ENCODE data around the gene CHST11. TPM values are rescaled to one million over a fixed set of nuclear protein-coding genes. Genes with fewer than 3 reads are reported as not detected.
A peak's percentile ranks its signal among the peaks of the same experiment; 100 is the strongest.

The CHST11 gene
- total RNA-seq, 1 donor from 2014 or later = 7.7 TPM

GRCh38 chr12:104721039-104721405 is 264.3 kb downstream of the CHST11 start:
- H4K20me1 ChIP-seq (ENCODE audit: low read depth) = peaks cover 10% of the 10 kb centered on the region
- H3K36me3 ChIP-seq = no peaks in the 10 kb centered on the region
- TF ChIP-seq CTCF (IDR thresholded peaks at IDR 0.05) = no peak
- no peak for TF ChIP-seq EZH2 (IDR thresholded peaks at IDR 0.05)
- TF ChIP-seq EZH2phosphoT487 (IDR thresholded peaks at IDR 0.05) = no peak
- peaks cover 7% of the 10 kb centered on the region for H3K27me3 Mint-ChIP-seq (ENCODE audit: insufficient read depth, low read depth)
- peaks cover 24% of the 10 kb centered on the region for H3F3A ChIP-seq (ENCODE audit: low read depth)
- peaks cover 46% of the 10 kb centered on the region for H3K4me1 ChIP-seq
- no peaks in the 10 kb centered on the region for H3K36me3 Mint-ChIP-seq
- no peak overlapping the region for H3K4me3 Mint-ChIP-seq
- no peaks in the 10 kb centered on the region for H3K27me3 ChIP-seq
- no peak overlapping the region for H3K9ac ChIP-seq
- no peak overlapping the region for H3K27ac Mint-ChIP-seq
- no peaks in the 10 kb centered on the region for H3K79me2 ChIP-seq (ENCODE audit: low read depth)
- H3K9me3 Mint-ChIP-seq = no peaks in the 10 kb centered on the region
- no peaks in the 10 kb centered on the region for H3K9me3 ChIP-seq (ENCODE audit: low read depth)
- peak overlapping the region; percentile 91 for H3K27ac ChIP-seq
- H3K4me2 ChIP-seq = peak overlapping the region; percentile 55
- peaks cover 81% of the 10 kb centered on the region for H3K4me1 Mint-ChIP-seq
- peak; percentile 78 for DNase-seq (ENCODE audit: low spot score)
- H2AFZ ChIP-seq (replicated peaks) = no peak overlapping the region
- H3K4me3 ChIP-seq = no peak overlapping the region

GRCh38 chr12:104721936-104722335 is 265.2 kb downstream of the CHST11 start:
- TF ChIP-seq CTCF (IDR thresholded peaks at IDR 0.05) (no peak), EZH2phosphoT487 (IDR thresholded peaks at IDR 0.05) (no peak), EZH2 (IDR thresholded peaks at IDR 0.05) (no peak)
- Mint-ChIP-seq H3K4me1 (peaks cover 72% of the 10 kb centered on the region), H3K27ac (no peak overlapping the region), H3K36me3 (no peaks in the 10 kb centered on the region), H3K4me3 (no peak overlapping the region), H3K27me3 (ENCODE audit: insufficient read depth, low read depth) (peaks cover 7% of the 10 kb centered on the region), H3K9me3 (no peaks in the 10 kb centered on the region)
- H3F3A ChIP-seq (ENCODE audit: low read depth) = peaks cover 24% of the 10 kb centered on the region
- H3K9ac ChIP-seq = no peak overlapping the region
- peak overlapping the region; percentile 49 for H3K4me2 ChIP-seq
- H3K79me2 ChIP-seq (ENCODE audit: low read depth) = no peaks in the 10 kb centered on the region
- H3K4me3 ChIP-seq = no peak overlapping the region
- H3K9me3 ChIP-seq (ENCODE audit: low read depth) = no peaks in the 10 kb centered on the region
- peaks cover 10% of the 10 kb centered on the region for H4K20me1 ChIP-seq (ENCODE audit: low read depth)
- H3K36me3 ChIP-seq = no peaks in the 10 kb centered on the region
- DNase-seq (ENCODE audit: low spot score) = peak; percentile 55
- peaks cover 46% of the 10 kb centered on the region for H3K4me1 ChIP-seq
- H3K27ac ChIP-seq = peak overlapping the region; percentile 61
- H3K27me3 ChIP-seq = no peaks in the 10 kb centered on the region
- no peak overlapping the region for H2AFZ ChIP-seq (replicated peaks)

- Histone ChIP-seq H3K27me3 (no peaks in the 10 kb centered on the region), H3K4me2 (peak overlapping the region; percentile 49), H3K79me2 (ENCODE audit: low read depth) (no peaks in the 10 kb centered on the region), H3K27ac (peak overlapping the region; percentile 61), H3K9ac (no peak overlapping the region), H3K9me3 (ENCODE audit: low read depth) (no peaks in the 10 kb centered on the region), H2AFZ (replicated peaks) (no peak overlapping the region), H3K4me1 (peaks cover 48% of the 10 kb centered on the region), H4K20me1 (ENCODE audit: low read depth) (peaks cover 10% of the 10 kb centered on the region), H3K4me3 (no peak overlapping the region), H3K36me3 (no peaks in the 10 kb centered on the region), H3F3A (ENCODE audit: low read depth) (peaks cover 24% of the 10 kb centered on the region)
- Mint-ChIP-seq H3K4me3 (no peak overlapping the region), H3K36me3 (no peaks in the 10 kb centered on the region), H3K27me3 (ENCODE audit: insufficient read depth, low read depth) (peaks cover 7% of the 10 kb centered on the region), H3K27ac (peak overlapping the region; percentile 90), H3K4me1 (peaks cover 71% of the 10 kb centered on the region), H3K9me3 (no peaks in the 10 kb centered on the region)
- peak; percentile 38 for DNase-seq (ENCODE audit: low spot score)
- TF ChIP-seq EZH2phosphoT487 (IDR thresholded peaks at IDR 0.05) (no peak), EZH2 (IDR thresholded peaks at IDR 0.05) (no peak), CTCF (IDR thresholded peaks at IDR 0.05) (no peak)
Observed at GRCh38 chr12:104722601-104723534, 266.1 kb downstream of the CHST11 start.

Measured in neural progenitor cell (in vitro differentiated cells).